HFFc6 (cell line): ENCODE measurements around the gene LASP1. TPM values are rescaled to one million over a fixed set of nuclear protein-coding genes. Genes with fewer than 3 reads are reported as not detected.
A peak's percentile ranks its signal among the peaks of the same experiment; 100 is the strongest.

Source experiments
- DNase-seq: peaks from one replicate; pipeline ENCODE4 v3.0.0-alpha.2; 2018
- H3K27ac Mint-ChIP-seq: 2 replicates; pipeline ENCODE4 v1.8.0; 2020; ENCODE audit warnings: mild to moderate bottlenecking, mixed read lengths
- H3K27me3 Mint-ChIP-seq: 2 replicates; pipeline ENCODE4 v1.8.0; 2021; ENCODE audit warnings: mild to moderate bottlenecking, moderate library complexity, mixed read lengths; ENCODE audit not compliant: insufficient read depth
- H3K36me3 Mint-ChIP-seq: 2 replicates; pipeline ENCODE4 v1.8.0; 2021; ENCODE audit warnings: low read depth, mixed read lengths
- H3K4me1 Mint-ChIP-seq: 2 replicates; pipeline ENCODE4 v1.8.0; 2020; ENCODE audit warnings: low read depth, mixed read lengths
- H3K4me3 Mint-ChIP-seq: 2 replicates; pipeline ENCODE4 v1.8.0; 2020; ENCODE audit warnings: mild to moderate bottlenecking, moderate library complexity, mixed read lengths
- H3K9me3 Mint-ChIP-seq: 2 replicates; pipeline ENCODE4 v1.8.0; 2020; ENCODE audit warnings: mild to moderate bottlenecking, mixed read lengths
- CTCF ChIP-seq: fragments of 200-600 bp; sonication (generic); IDR thresholded peaks from 2 replicates; pipeline ENCODE4 v1.5.0; 2021; ENCODE audit warnings: antibody characterized with exemption, mild to moderate bottlenecking
- total RNA-seq, 6 experiments: library from RNA; stranded (reverse); fragmentation: NEBNext Ultra II Directional; extraction: Animal tissue kit (Norgen Biotek cat#: 25700); gene quantifications; 2 replicates in 1 of 6; 3 replicates in 5 of 6; pipeline ENCODE4 v1.2.3, GENCODE V29; 2021

LASP1 gene
- total RNA-seq, 6 experiments from 2014 or later = 428 to 517 (median 484) TPM

DNA sequence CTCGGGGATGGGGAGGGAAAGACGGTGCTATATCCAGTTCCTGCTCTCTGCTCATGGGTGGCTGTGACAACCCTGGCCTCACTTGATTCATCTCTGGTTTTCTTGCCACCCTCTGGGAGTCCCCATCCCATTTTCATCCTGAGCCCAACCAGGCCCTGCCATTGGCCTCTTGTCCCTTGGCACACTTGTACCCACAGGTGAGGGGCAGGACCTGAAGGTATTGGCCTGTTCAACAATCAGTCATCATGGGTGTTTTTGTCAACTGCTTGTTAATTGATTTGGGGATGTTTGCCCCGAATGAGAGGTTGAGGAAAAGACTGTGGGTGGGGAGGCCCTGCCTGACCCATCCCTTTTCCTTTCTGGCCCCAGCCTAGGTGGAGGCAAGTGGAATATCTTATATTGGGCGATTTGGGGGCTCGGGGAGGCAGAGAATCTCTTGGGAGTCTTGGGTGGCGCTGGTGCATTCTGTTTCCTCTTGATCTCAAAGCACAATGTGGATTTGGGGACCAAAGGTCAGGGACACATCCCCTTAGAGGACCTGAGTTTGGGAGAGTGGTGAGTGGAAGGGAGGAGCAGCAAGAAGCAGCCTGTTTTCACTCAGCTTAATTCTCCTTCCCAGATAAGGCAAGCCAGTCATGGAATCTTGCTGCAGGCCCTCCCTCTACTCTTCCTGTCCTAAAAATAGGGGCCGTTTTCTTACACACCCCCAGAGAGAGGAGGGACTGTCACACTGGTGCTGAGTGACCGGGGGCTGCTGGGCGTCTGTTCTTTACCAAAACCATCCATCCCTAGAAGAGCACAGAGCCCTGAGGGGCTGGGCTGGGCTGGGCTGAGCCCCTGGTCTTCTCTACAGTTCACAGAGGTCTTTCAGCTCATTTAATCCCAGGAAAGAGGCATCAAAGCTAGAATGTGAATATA lies 50.8 kb downstream of the LASP1 start:
- TF ChIP-seq CTCF = no peak
- Mint-ChIP-seq H3K4me3 (no peak overlapping the region; the same call in 1 of the 2 replicates), H3K27ac (peak overlapping the region; percentile 57), H3K27me3 (peaks cover 39% of the 10 kb centered on the region), H3K4me1 (peaks cover 45% of the 10 kb centered on the region), H3K9me3 (no peaks in the 10 kb centered on the region), H3K36me3 (peaks cover 39% of the 10 kb centered on the region)
- no peak for DNase-seq

DNA sequence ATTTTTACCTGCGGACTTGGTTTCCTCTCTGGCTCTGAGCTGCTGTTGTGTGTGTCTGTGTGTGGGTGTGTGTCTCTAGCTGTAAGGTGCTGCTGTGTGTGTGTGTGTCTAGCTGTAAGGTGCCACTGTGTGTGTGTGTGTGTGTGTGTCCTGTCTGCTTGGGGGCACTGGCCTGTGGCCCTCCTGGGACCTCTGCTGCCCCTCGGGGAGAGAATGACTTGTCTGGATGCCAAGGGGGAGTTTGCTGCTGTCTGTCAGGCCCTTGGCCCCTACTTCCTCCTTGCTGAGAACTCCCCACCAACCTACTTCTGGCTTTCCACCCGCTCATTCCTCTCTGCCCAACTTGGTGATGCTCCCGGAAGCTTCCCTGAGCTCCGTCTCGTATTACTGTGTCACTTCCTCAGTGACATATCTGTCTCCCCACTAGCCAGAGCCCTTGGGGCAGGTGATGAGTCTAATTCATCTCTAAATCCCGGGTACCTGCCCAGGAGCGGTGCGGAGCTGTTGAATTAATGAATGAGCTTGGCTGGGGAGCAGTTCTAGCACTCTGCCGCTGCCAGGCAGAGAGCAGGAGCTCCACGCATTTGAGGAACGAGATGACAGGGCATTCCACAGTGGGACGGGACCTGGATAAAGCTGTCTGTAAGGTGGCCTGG lies 52.0 kb downstream of the LASP1 start:
- H3K36me3 Mint-ChIP-seq = peaks cover 30% of the 10 kb centered on the region

DNA sequence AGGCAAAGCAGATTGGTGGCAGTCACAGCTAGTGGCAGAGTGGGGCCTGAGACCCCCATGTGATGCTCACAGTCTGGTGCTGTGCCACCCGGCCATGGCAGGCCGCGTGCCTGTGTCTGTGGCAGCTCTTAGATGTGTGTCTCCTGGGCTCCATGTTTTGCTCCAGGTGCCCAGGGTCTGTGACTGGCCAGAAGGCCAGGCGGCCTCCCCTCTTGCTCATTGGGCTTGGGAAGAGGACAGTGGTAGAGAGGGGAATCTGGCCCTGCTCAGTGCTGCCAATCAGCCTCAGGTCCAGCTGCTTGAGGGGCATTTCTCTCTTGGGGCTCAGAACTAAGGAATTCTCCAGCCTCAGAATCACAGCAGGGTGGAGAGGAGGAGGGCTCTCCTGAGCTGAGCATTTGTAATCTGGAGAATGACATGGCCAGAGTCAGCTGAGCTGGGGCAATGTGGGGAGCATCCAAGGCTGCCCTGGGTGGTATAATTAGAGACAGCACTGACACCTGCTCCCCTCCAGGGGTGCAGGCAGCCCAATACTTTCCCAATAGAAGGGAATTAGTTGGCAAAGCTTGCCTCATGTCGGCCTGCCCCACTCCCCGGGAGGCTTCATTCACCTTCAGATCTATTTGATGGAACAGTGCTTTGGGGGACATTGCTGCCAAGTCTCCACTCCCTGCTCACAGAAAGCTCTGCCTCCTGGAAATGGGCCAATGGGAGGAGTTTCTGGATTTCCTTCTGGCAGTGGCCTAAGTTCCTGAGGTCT lies 52.9 kb downstream of the LASP1 start:
- no peaks in the 10 kb centered on the region for H3K9me3 Mint-ChIP-seq
- no peak overlapping the region for H3K4me3 Mint-ChIP-seq
- peaks cover 58% of the 10 kb centered on the region for H3K4me1 Mint-ChIP-seq
- DNase-seq = peak; percentile 52
- TF ChIP-seq CTCF = peak; percentile 40; the same call in 1 of the 2 replicates
- H3K36me3 Mint-ChIP-seq = peaks cover 21% of the 10 kb centered on the region
- peaks cover 42% of the 10 kb centered on the region for H3K27me3 Mint-ChIP-seq
- H3K27ac Mint-ChIP-seq = peak overlapping the region; percentile 64

More for the DNA sequence above, 52.0 kb downstream of the LASP1 start:
- DNase-seq = no peak
- Mint-ChIP-seq H3K27me3 (peaks cover 45% of the 10 kb centered on the region), H3K4me1 (peaks cover 57% of the 10 kb centered on the region), H3K27ac (peak overlapping the region; percentile 64), H3K4me3 (no peak overlapping the region; the same call in 1 of the 2 replicates), H3K9me3 (no peaks in the 10 kb centered on the region)
- no peak for TF ChIP-seq CTCF

DNA sequence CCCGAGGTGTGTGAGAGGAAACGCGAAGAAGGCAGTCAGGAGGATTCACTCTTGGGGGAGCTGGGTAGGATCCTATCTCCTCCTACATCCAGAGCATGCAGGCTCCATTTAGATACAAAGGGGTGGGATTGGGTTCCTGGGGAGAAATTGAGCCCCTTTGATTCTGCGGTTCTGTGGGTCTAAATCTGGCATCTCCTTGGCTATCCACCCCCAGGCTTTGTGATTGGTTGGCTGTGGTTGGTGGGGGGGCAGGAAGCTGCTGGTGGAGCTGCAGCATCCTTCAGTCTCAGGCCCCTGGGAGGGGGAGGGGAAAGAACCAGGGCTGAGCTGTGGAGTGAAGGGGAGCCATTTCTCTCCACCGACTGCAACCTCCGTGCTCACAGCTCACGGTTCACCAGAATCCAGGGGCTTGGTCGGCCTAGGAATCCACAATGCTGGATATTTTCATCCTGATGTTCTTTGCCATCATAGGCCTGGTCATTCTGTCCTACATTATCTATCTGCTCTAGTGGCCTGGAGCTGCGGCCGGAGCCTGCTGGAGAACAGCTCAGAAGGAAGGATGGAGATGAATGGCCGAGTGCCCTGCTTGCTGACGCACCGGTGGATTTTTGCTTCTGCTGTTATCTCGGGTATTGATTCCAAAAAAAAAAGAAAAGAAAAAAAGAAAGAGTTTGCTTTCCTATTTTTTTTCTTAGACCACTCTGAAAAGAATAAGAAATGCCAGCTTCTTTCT lies 55.6 kb downstream of the LASP1 start, which contains the start of gene LASP1NB:
Gene LASP1NB (plus strand): TSS at position 352 of the 733 bp plus-strand sequence.
- Mint-ChIP-seq H3K36me3 (peaks cover 8% of the 10 kb centered on the region), H3K27me3 (peaks cover 35% of the 10 kb centered on the region), H3K4me1 (peaks cover 48% of the 10 kb centered on the region), H3K9me3 (no peaks in the 10 kb centered on the region), H3K27ac (peak within 1 kb of the TSS; percentile 30), H3K4me3 (peak within 1 kb of the TSS; percentile 22; the same call in 1 of the 2 replicates)
- no peak for DNase-seq
- no peak for TF ChIP-seq CTCF
